ENCODE data around the gene CARD10.

The CARD10 gene

GRCh38 chr22:37503850-37504249, 15.4 kb downstream of the CARD10 start:
- DNase-seq (ENCODE audit: low spot score), result no peak

- no peak for DNase-seq (ENCODE audit: low spot score)
Observed at GRCh38 chr22:37503183-37503683, 16.0 kb downstream of the CARD10 start.

- DNase-seq (ENCODE audit: low spot score), result no peak
Observed at GRCh38 chr22:37502342-37503182, 16.7 kb downstream of the CARD10 start.

GRCh38 chr22:37501610-37502341, 17.4 kb downstream of the CARD10 start:
- peak; percentile 83 for DNase-seq (ENCODE audit: low spot score)

GRCh38 chr22:37500745-37501609, 18.2 kb downstream of the CARD10 start:
- DNase-seq (ENCODE audit: low spot score), result no peak

GRCh38 chr22:37499789-37500540, 19.2 kb downstream of the CARD10 start:
- no peak for DNase-seq (ENCODE audit: low spot score)

GRCh38 chr22:37499027-37499707, 20.0 kb downstream of the CARD10 start:
- no peak for DNase-seq (ENCODE audit: low spot score)

- DNase-seq (ENCODE audit: low spot score), result no peak
Observed at GRCh38 chr22:37498289-37498909, 20.8 kb downstream of the CARD10 start.

- DNase-seq (ENCODE audit: low spot score), result peak; percentile 92
Observed at GRCh38 chr22:37497062-37497599, 22.1 kb downstream of the CARD10 start.

- DNase-seq (ENCODE audit: low spot score), result peak; percentile 76
Observed at GRCh38 chr22:37496651-37497050, 22.6 kb downstream of the CARD10 start.

- DNase-seq (ENCODE audit: low spot score), result no peak
Observed at GRCh38 chr22:37493979-37494378, 25.2 kb downstream of the CARD10 start.

- peak; percentile 75 for DNase-seq (ENCODE audit: low spot score)
Observed at GRCh38 chr22:37492428-37493344, 26.5 kb downstream of the CARD10 start.

GRCh38 chr22:37491559-37492427, 27.4 kb downstream of the CARD10 start:
- no peak for DNase-seq (ENCODE audit: low spot score)

GRCh38 chr22:37491106-37491505, 28.1 kb downstream of the CARD10 start:
- DNase-seq (ENCODE audit: low spot score), result no peak

- DNase-seq (ENCODE audit: low spot score), result no peak
Observed at GRCh38 chr22:37489983-37490382, 29.2 kb downstream of the CARD10 start.

- DNase-seq (ENCODE audit: low spot score), result no peak
Observed at GRCh38 chr22:37488337-37489135, 30.7 kb downstream of the CARD10 start.

GRCh38 chr22:37487571-37487970, 31.6 kb downstream of the CARD10 start:
- DNase-seq (ENCODE audit: low spot score), result no peak

All from AG08396 (cell line).